K562 (cell line): ENCODE data around the gene KLHDC7B. TPM values are rescaled to one million over a fixed set of nuclear protein-coding genes. Genes with fewer than 3 reads are reported as not detected.

Experiments
- ARID1B ChIP-seq: fragments of 450-650 bp; IDR thresholded peaks from 2 replicates; pipeline ENCODE4 v1.6.1; 2016; ENCODE audit warnings: antibody characterized with exemption, mild to moderate bottlenecking, inconsistent platforms
- ARID4B ChIP-seq: sonication (generic); formaldehyde crosslinking; IDR thresholded peaks from 2 replicates; pipeline ENCODE4 v1.8.0; 2022; ENCODE audit warnings: mild to moderate bottlenecking, missing genetic modification reagents
- BRF1 ChIP-seq: IDR thresholded peaks from 3 replicates; pipeline ENCODE4 v1.6.1; 2011; ENCODE audit warnings: borderline replicate concordance, mild to moderate bottlenecking; ENCODE audit not compliant: insufficient read length; ENCODE audit errors: extremely low read depth
- E4F1 ChIP-seq: fragments of 250-450 bp; sonication (Bioruptor Pico); IDR thresholded peaks from 2 replicates; pipeline ENCODE4 v1.5.0; 2021; ENCODE audit warnings: mild to moderate bottlenecking, borderline replicate concordance
- ESRRA ChIP-seq: fragments of 450-650 bp; IDR thresholded peaks from 2 replicates; pipeline ENCODE4 v1.6.1; 2014; ENCODE audit warnings: low read depth, mild to moderate bottlenecking, moderate library complexity, borderline replicate concordance
- FUS ChIP-seq: fragments of 200-400 bp; formaldehyde crosslinking; optimal IDR thresholded peaks from 2 replicates; pipeline ENCODE3; 2017; ENCODE audit warnings: low read depth, low read length
- POLR2A ChIP-seq: fragments of 450-650 bp; conservative IDR thresholded peaks from 2 replicates; pipeline ENCODE4 v1.6.1; 2016
- TEAD1 ChIP-seq, 2 experiments: fragments of 450-650 bp in 1 of 2; sonication (generic) in 1 of 2; formaldehyde crosslinking; IDR thresholded peaks; 2 replicates each; pipeline versions ENCODE4 v1.4.0 to v1.8.0; 2020 to 2022; ENCODE audit warnings: mild to moderate bottlenecking in 2 of 2, missing genetic modification reagents in 1 of 2
- THAP12 ChIP-seq: fragments of 250-450 bp; sonication (Bioruptor Pico); IDR thresholded peaks from 2 replicates; pipeline ENCODE4 v1.9.0; 2021; ENCODE audit warnings: mild to moderate bottlenecking, inconsistent platforms
- TRIM24 ChIP-seq, 2 experiments: fragments of 450-650 bp; IDR thresholded peaks; 2 replicates each; pipeline ENCODE4 v1.6.1; 2016
- TSC22D4 ChIP-seq: fragments of 450-650 bp; IDR thresholded peaks from 2 replicates; pipeline ENCODE4 v1.6.1; 2016; ENCODE audit warnings: missing genetic modification characterization, missing biosample characterization, control low read depth
- ZBTB5 ChIP-seq: fragments of 450-650 bp; IDR thresholded peaks from 2 replicates; pipeline ENCODE4 v1.6.1; 2017; ENCODE audit warnings: antibody characterized with exemption
- ZNF280B ChIP-seq: fragments of 250-450 bp; sonication (Bioruptor Pico); IDR thresholded peaks from 2 replicates; pipeline ENCODE4 v1.5.1; 2021; ENCODE audit warnings: mild to moderate bottlenecking
- polyA plus RNA-seq, 8 experiments: library from polyadenylated mRNA; depleted of rRNA in 4 of 8; stranded (reverse) in 5 of 8; unstranded in 3 of 8; fragments of >200 nt; fragmentation: Nextera tagmentation in 2 of 8; fragmentation: Illumina TruSeq in 1 of 8; extraction: Ambion mirVana in 2 of 8; extraction: Trizol in 1 of 8; gene quantifications; 2 replicates each; pipeline versions ENCODE4 v1.2.1 to v1.2.3, GENCODE V29; 2011 to 2014; ENCODE audit warnings: inconsistent platforms in 1 of 8, missing spikeins in 1 of 8
- total RNA-seq, 7 experiments: library from RNA; depleted of rRNA in 6 of 7; stranded (reverse); fragments of >200 nt in 6 of 7; fragmentation: Illumina TruSeq in 2 of 7; extraction: Trizol in 2 of 7; gene quantifications; 2 replicates each; pipeline versions ENCODE4 v1.2.1 to v1.2.3, GENCODE V29; 2011 to 2021; ENCODE audit warnings: low replicate concordance in 1 of 7

KLHDC7B gene
- total and polyA plus RNA-seq, 9 of the 15 experiments (the other 6 are each of a cell fraction or from before 2014, with no cell fraction given), result 0.04 to 0.22 (median 0.05) TPM; not detected in 4

- TF ChIP-seq THAP12 (CRISPR knock-in tag) (no peak), ESRRA (peak; percentile 74; the same call in 1 of the 2 replicates), FUS (no peak), POLR2A (peak; percentile 63), TSC22D4 (tag) (no peak), ARID4B (0 out of 2 replicates have a peak, but pooled peaks have one; percentile 1), ZNF280B (CRISPR knock-in tag) (no peak), ARID1B (no peak), ZBTB5 (no peak), BRF1 (no peak), TRIM24 (IDR thresholded peaks at IDR 0.05) (no peak), TEAD1 (CRISPR knock-in tag; IDR thresholded peaks at IDR 0.05) (no peak), E4F1 (CRISPR knock-in tag) (no peak)
Measured at GRCh38 chr22:50526834-50527801, 18.6 kb upstream of the KLHDC7B start (continued).
